ENCODE results near the gene SLC25A29.

Gene SLC25A29

DNA sequence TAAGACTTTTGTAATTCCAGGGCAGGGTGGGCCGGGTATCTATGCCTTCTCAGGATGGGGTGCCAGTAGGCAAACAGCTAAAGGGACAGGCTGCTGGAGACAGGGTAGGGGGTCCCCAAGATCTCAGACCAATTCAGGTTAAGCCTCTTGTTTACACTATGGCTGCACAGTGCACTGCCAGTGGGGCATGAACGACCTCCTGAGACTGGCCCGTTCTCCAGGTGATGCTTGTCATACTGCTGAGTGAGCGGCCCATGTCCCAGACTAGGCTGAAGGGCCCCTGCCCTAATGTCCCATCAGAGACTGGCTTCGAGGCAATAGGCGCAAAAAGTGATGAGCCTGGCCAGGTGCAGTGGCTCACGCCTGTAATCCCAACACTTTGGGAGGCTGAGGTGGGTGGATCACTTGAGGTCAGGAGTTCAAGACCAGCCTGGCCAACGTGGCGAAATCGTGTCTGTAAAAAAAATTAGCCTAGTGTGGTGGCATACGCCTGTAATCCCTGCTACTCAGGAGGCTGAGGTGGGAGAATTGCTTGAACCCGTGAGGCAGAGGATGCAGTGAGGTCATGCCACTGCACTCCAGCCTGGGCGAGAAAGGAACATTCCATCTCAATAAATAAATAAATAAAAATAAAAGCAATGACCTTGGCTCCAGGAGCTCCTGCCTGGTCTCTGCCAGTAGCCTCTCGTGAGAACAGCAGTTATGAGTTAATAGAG is 12.6 kb downstream of the SLC25A29 start:
- TF ChIP-seq, protein P1, sequence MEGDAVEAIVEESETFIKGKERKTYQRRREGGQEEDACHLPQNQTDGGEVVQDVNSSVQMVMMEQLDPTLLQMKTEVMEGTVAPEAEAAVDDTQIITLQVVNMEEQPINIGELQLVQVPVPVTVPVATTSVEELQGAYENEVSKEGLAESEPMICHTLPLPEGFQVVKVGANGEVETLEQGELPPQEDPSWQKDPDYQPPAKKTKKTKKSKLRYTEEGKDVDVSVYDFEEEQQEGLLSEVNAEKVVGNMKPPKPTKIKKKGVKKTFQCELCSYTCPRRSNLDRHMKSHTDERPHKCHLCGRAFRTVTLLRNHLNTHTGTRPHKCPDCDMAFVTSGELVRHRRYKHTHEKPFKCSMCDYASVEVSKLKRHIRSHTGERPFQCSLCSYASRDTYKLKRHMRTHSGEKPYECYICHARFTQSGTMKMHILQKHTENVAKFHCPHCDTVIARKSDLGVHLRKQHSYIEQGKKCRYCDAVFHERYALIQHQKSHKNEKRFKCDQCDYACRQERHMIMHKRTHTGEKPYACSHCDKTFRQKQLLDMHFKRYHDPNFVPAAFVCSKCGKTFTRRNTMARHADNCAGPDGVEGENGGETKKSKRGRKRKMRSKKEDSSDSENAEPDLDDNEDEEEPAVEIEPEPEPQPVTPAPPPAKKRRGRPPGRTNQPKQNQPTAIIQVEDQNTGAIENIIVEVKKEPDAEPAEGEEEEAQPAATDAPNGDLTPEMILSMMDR (IDR thresholded peaks at IDR 0.05): no peak
- TF ChIP-seq ZFX (IDR thresholded peaks at IDR 0.05; ENCODE audit: borderline replicate concordance): no peak
- H3K27ac ChIP-seq: no peak overlapping the region

DNA sequence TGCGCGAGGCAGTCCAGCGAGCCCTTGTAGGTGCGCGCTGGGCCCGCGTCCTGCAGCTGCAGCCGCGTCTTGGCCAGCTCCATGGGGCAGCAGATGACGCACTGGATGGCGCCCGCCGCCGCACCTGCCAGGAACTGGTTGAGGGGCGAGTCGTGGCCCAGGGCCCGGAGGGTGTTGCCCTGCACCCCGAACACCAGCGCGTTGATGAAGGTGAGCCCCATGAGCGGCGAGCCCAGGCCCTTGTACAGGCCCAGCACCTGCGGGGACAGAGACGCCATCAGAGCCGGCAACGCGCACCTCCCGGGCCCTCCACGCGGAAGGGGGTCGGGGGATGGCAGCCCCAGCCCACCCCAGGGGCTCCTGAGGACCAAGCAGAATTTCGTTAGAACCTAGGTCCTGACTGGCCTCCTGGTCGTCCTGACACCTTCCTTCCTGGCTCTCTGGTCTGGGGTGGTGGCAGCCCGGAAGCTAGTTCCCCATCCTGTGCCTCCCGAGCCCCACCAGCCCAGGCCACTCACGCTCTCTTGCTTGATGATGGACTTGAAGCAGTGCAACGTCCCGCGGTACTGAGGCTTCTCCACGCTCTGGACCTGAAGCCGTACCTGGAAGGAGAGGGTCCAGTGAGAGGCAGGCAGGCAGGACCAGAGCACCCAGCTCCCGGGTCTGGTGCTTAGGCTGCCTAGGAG is 13.3 kb downstream of the SLC25A29 start:
- TF ChIP-seq ZFX (IDR thresholded peaks at IDR 0.05; ENCODE audit: borderline replicate concordance): no peak
- TF ChIP-seq, protein P1 (IDR thresholded peaks at IDR 0.05): no peak
- no peak overlapping the region for H3K27ac ChIP-seq

DNA sequence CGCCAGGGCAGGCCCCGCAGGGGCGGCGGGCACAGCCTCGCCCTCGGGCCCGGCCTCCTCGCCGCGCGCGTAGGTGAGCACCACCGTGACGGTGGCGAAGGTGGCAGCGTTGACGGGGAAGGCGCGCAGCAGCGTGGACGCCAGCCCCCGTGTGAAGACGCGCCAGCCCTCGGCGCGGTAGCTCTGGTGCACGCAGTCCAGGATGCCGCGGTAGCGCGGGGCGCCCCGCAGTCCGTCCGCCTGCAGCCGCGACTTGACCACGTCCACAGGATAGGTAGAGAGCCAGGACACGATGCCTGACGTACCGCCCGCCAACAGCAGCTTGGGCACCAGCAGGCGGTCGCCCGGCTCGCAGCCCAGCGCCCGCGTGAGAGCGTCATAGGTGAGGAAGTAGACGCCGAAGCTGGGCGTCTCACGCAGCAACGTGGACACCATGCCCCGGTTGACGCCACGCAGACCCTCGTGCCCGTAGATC is 13.9 kb downstream of the SLC25A29 start:
- TF ChIP-seq ZFX (IDR thresholded peaks at IDR 0.05; ENCODE audit: borderline replicate concordance): no peak
- TF ChIP-seq, protein P1 (IDR thresholded peaks at IDR 0.05): no peak
- no peak overlapping the region for H3K27ac ChIP-seq

DNA sequence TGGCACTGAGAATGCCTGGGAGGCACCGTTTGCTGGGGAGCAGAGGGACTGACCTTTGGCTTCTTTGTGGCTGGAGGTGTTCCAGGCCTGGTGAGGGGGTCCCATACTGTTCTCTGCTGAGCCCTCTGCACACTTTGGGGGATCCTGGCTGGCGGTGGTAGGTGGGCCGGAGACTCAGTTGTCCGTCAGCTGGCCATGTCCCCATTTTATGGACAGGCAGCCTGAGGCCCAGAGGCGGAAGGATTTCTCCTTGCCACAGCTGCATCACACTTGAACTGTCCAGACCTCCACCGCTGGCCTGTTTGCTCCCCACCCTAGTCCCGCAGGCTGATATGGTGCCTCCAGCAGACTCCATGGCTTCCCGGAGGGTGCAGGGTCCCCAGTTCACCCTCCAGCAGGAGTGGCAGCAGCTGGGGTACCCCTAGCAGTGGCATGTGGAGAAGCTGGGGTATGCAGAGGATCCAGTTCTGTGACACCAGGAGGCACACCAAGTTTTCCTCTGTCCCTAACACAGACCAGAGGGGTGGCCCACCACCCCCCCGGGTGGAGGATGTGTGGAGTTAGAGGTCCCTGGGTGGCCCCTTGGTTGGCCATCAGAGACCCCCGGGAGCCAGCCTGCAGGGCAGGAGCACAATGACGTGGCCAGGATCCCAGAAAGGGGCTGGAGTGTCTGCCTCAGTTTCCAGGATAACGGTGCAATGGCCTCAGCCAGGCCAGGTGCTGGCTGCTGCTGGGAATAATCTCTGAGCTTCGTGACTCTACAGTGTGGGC is 14.8 kb downstream of the SLC25A29 start:
- TF ChIP-seq, protein P1 (IDR thresholded peaks at IDR 0.05): no peak
- no peak for TF ChIP-seq ZFX (IDR thresholded peaks at IDR 0.05; ENCODE audit: borderline replicate concordance)

DNA sequence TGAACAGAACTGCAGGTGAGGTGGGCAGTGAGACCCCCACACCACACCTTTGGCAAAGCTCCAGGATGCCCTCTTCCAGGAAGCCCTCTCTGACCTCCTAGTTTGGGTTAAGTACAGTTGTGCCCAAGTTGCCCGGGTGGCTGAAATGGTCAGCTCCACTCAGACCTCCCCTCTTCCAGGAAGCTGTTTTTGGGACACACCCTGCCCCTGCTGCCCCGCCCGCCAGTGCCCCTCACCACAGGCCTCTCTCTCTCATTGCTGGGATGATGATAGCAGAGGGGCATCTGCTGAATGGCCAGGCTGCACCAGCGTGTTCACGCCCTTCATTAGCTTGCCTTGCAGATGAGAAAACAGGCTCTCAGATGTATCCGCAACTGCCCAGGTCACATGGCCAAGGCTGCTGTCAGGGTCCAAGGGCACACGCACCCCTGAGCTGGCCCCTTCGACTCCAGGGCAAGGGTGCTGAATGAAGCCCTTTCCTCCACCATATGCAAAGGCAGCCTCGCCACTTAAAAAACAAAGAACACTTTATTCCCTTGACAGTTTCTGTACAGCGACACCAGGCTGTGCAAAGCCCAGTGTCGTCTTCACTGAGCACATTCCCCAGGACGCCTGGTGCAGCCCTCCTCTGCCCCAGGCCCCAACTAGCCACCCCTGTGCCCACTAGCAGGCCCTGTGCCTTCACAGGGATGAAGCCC is 15.5 kb downstream of the SLC25A29 start:
- TF ChIP-seq, protein P1 (IDR thresholded peaks at IDR 0.05): no peak
- TF ChIP-seq ZFX (IDR thresholded peaks at IDR 0.05; ENCODE audit: borderline replicate concordance): no peak
- H3K27ac ChIP-seq: no peak overlapping the region

More for the DNA sequence above, 14.8 kb downstream of the SLC25A29 start:
- H3K27ac ChIP-seq: no peak overlapping the region

DNA sequence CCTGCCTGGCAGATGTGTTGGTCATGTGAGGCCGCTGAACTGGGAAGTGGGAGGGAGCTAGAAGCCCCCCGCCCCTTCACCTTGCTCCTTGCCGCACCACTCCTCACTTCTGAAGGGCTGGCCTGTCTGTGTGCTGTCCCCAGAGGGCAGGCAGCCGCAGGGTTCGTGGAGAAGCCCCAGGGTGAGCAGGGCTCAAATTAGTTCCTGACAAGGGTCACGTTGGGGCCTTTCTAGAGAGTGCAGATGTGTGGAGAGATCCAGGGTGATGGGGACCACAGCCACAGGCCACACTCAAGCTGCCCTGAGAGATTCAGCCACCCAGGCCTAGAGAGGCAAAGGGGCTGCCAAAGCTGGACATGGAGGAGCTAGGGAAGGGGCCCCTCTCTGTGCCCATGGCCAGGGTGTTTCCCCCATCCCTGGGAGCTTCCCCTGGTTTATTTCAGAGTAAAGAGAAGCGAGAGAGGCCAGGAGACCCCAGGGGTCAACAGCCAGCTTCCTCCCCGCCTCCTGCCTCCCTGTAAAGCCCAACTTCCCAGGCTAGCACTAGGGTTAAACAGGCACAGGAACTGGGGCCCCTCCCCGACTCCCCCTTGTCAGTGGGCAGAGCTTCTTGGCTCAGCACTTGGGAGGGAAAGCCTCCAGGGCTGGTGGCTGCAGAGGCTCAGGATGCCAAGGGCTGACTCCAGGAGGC is 16.2 kb downstream of the SLC25A29 start:
- no peak for TF ChIP-seq ZFX (IDR thresholded peaks at IDR 0.05; ENCODE audit: borderline replicate concordance)
- TF ChIP-seq, protein P1 (IDR thresholded peaks at IDR 0.05): no peak
- no peak overlapping the region for H3K27ac ChIP-seq

Measured in 22Rv1 (cell line).